Sigmoid colon (tissue), 7 donors: ENCODE results near the gene FKBP14. TPM values are rescaled to one million over a fixed set of nuclear protein-coding genes. Genes with fewer than 3 reads are reported as not detected.

Source experiments
- DNase-seq: peaks from one replicate; pipeline ENCODE4 v3.0.0-alpha.2; 2019
- H3K27ac ChIP-seq, 4 donors: fragments of 200-600 bp; sonication (generic); one replicate each; pipeline ENCODE4 v1.5.1; 2016 to 2019; ENCODE audit warnings: mild to moderate bottlenecking in 1 of 4
- H3K27me3 ChIP-seq, 3 donors: fragments of 200-600 bp; sonication (generic); one replicate each; pipeline ENCODE4 v1.5.1; 2019; ENCODE audit warnings: mild to moderate bottlenecking in 1 of 3
- H3K36me3 ChIP-seq, 4 donors: fragments of 200-600 bp; sonication (generic); one replicate each; pipeline ENCODE4 v1.5.1; 2016 to 2019
- H3K4me1 ChIP-seq, 4 donors: fragments of 200-600 bp; sonication (generic); one replicate each; pipeline ENCODE4 v1.5.1; 2017 to 2019
- H3K4me3 ChIP-seq, 4 donors: fragments of 200-600 bp; sonication (generic); one replicate each; pipeline ENCODE4 v1.5.1; 2017 to 2019; ENCODE audit warnings: mild to moderate bottlenecking in 2 of 4, moderate library complexity in 1 of 4
- H3K9me3 ChIP-seq, 4 donors: fragments of 200-600 bp in 3 of 4; sonication (generic) in 3 of 4; one replicate each; pipeline versions ENCODE4 v1.5.1 to v1.6.1; 2013 to 2019
- EP300 ChIP-seq, 4 donors: sonication (generic); formaldehyde crosslinking; IDR thresholded peaks; one replicate each; pipeline ENCODE4 v1.6.1; 2017; ENCODE audit warnings: antibody characterized with exemption in 4 of 4
- POLR2A ChIP-seq, 2 donors: fragments of 450-650 bp; IDR thresholded peaks; one replicate each; pipeline ENCODE4 v1.6.1; 2016; ENCODE audit warnings: antibody characterized with exemption in 2 of 2, mild to moderate bottlenecking in 2 of 2, moderate library complexity in 2 of 2
- POLR2AphosphoS5 ChIP-seq, 4 donors: sonication (generic); formaldehyde crosslinking; IDR thresholded peaks; one replicate each; pipeline ENCODE4 v1.6.1; 2017; ENCODE audit warnings: antibody characterized with exemption in 4 of 4
- WGBS, 2 donors: extraction: QIAGEN DNeasy Blood & Tissue Kit; methylation state at CpG; one replicate each; pipeline ENCODE4 v1.1.7; 2013; 5-methylcytosine and 5-hydroxymethylcytosine counted together
- intact Hi-C: fragments of 100-400 bp; cut with DNase I; formaldehyde crosslinking; loops from one replicate; pipeline ENCODE4 v1.15.1; 2023
- polyA plus RNA-seq, 3 donors: library from polyadenylated mRNA; stranded (reverse); fragments of 200-250 nt; gene quantifications; one replicate each; pipeline ENCODE4 v1.2.3, GENCODE V29; 2013
- total RNA-seq, 4 donors: library from RNA; depleted of rRNA; stranded (reverse); fragments of >200 nt; gene quantifications; one replicate each; pipeline ENCODE4 v1.1.0, GENCODE V29; 2016
- TF ChIP-seq, protein P1 (sequence below), 4 experiments: fragments of 450-650 bp in 3 of 4; fragments of 200-600 bp in 1 of 4; IDR thresholded peaks; one replicate each; pipeline ENCODE4 v1.5.1; 2016 to 2019; ENCODE audit warnings: antibody characterized with exemption in 4 of 4, mild to moderate bottlenecking in 3 of 4, moderate library complexity in 2 of 4
- donor health status: healthy with polysubstance abuse.
- donor health status: Bipolar disorder and iron deficiency.
- donor health status: healthy.

Gene FKBP14
- total and polyA plus RNA-seq, 7 donors = 1.8 to 11.4 (median 6.3) TPM

- Histone ChIP-seq H3K4me1 (no peaks in the 10 kb centered on the region), H3K9me3 (no peaks in the 10 kb centered on the region), H3K4me3 (no peak overlapping the region), H3K36me3 (peaks cover 0 to 79% (median 25%) of the 10 kb centered on the region in 4 donors), H3K27me3 (no peaks in the 10 kb centered on the region), H3K27ac (no peak overlapping the region)
- 83 to 91% methylated on average over 2 of the region's 2 CpGs for WGBS, 2 donors
- no peak for DNase-seq
- TF ChIP-seq, protein P1, sequence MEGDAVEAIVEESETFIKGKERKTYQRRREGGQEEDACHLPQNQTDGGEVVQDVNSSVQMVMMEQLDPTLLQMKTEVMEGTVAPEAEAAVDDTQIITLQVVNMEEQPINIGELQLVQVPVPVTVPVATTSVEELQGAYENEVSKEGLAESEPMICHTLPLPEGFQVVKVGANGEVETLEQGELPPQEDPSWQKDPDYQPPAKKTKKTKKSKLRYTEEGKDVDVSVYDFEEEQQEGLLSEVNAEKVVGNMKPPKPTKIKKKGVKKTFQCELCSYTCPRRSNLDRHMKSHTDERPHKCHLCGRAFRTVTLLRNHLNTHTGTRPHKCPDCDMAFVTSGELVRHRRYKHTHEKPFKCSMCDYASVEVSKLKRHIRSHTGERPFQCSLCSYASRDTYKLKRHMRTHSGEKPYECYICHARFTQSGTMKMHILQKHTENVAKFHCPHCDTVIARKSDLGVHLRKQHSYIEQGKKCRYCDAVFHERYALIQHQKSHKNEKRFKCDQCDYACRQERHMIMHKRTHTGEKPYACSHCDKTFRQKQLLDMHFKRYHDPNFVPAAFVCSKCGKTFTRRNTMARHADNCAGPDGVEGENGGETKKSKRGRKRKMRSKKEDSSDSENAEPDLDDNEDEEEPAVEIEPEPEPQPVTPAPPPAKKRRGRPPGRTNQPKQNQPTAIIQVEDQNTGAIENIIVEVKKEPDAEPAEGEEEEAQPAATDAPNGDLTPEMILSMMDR (IDR thresholded peaks at IDR 0.05) = no peak
- TF ChIP-seq POLR2A (IDR thresholded peaks at IDR 0.05) (no peak), POLR2AphosphoS5 (IDR thresholded peaks at IDR 0.05) (no peak), EP300 (IDR thresholded peaks at IDR 0.05) (no peak)
- intact Hi-C loops = no loop called here
Observed at GRCh38 chr7:30048582-30048981, 22.1 kb upstream of the FKBP14 start.

- intact Hi-C loops = no loop called here
- 91 to 93% methylated on average over 2 of the region's 2 CpGs for WGBS, 2 donors
- H3K36me3 ChIP-seq = peaks cover 0 to 65% (median 22%) of the 10 kb centered on the region in 4 donors
- H3K27ac ChIP-seq = no peak overlapping the region
- no peaks in the 10 kb centered on the region for H3K4me1 ChIP-seq
- no peaks in the 10 kb centered on the region for H3K27me3 ChIP-seq
- no peak overlapping the region for H3K4me3 ChIP-seq
- TF ChIP-seq POLR2AphosphoS5 (IDR thresholded peaks at IDR 0.05) (no peak), EP300 (IDR thresholded peaks at IDR 0.05) (no peak), POLR2A (IDR thresholded peaks at IDR 0.05) (no peak)
- TF ChIP-seq, protein P1 (IDR thresholded peaks at IDR 0.05) = no peak
- H3K9me3 ChIP-seq = no peaks in the 10 kb centered on the region
- no peak for DNase-seq
Observed at GRCh38 chr7:30047124-30047523, 20.6 kb upstream of the FKBP14 start.

GRCh38 chr7:30046127-30046770 lies 19.7 kb upstream of the FKBP14 start:
- DNase-seq = no peak
- no peak for TF ChIP-seq EP300 (IDR thresholded peaks at IDR 0.05)
- TF ChIP-seq POLR2AphosphoS5 (IDR thresholded peaks at IDR 0.05) = no peak
- TF ChIP-seq, protein P1 (IDR thresholded peaks at IDR 0.05) = no peak
- TF ChIP-seq POLR2A (IDR thresholded peaks at IDR 0.05) = no peak
- H3K4me3 ChIP-seq = no peak overlapping the region
- no peaks in the 10 kb centered on the region for H3K27me3 ChIP-seq
- H3K27ac ChIP-seq = no peak overlapping the region
- peaks cover 0 to 58% (median 21%) of the 10 kb centered on the region in 4 donors for H3K36me3 ChIP-seq
- 79 to 93% methylated on average over 3 of the region's 3 CpGs for WGBS, 2 donors
- H3K9me3 ChIP-seq = no peaks in the 10 kb centered on the region
- no peaks in the 10 kb centered on the region for H3K4me1 ChIP-seq
- intact Hi-C loops = no loop called here

DNA sequence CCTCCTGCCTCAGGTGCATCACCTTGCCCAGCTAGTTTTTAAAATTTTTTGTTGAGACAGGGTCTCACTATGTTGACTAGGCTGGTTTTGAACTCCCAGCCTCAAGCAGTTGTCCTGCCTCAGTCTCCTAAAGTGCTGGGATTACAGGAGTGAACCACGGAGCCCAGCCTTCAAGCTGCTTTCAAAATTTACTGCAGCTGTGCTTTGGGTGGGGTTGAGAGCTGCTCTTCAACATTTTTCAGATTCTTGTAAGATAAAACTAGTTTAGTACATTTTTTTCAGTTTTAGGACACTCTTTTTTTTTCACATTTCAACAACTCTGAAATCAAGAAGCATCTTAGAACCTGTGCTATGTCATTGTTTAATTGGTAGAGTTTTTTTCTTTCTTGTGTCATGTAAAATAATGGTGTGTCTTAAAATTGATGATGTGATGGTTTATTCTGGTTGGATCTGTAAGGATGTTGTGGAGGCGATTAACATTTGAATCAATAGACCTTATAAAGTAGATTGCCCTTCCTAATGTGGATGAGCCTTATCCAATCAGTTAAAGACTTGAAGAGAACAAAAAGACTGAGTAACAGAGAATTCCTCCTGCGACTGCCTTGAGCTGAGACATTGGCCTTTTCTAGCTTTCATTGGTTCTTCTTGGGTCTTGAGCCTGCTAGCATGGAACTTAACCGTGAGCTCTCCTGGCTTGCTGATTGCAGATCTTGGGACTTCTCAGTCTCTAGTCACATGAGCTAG lies 15.2 kb upstream of the FKBP14 start:
- TF ChIP-seq POLR2AphosphoS5 (IDR thresholded peaks at IDR 0.05) = no peak
- TF ChIP-seq POLR2A (IDR thresholded peaks at IDR 0.05) = no peak
- TF ChIP-seq, protein P1 (IDR thresholded peaks at IDR 0.05) = no peak
- no peak for TF ChIP-seq EP300 (IDR thresholded peaks at IDR 0.05)
- H3K9me3 ChIP-seq = no peaks in the 10 kb centered on the region
- H3K36me3 ChIP-seq = peaks cover 0 to 16% (median 10%) of the 10 kb centered on the region in 4 donors
- peaks cover 0 to 19% (median 0%) of the 10 kb centered on the region in 4 donors for H3K4me1 ChIP-seq
- DNase-seq = no peak
- H3K27ac ChIP-seq = no peak overlapping the region
- intact Hi-C loops = no loop called here
- H3K4me3 ChIP-seq = no peak overlapping the region
- WGBS, 2 donors = 91 to 93% methylated on average over 4 of the region's 4 CpGs
- no peaks in the 10 kb centered on the region for H3K27me3 ChIP-seq
